SK-N-SH treated with all-trans-retinoic acid at 6 μM for 48 hours (cell line): ENCODE measurements around the gene THOC1.

Experiments
- ARNTL ChIP-seq: fragments of 450-650 bp; formaldehyde crosslinking; IDR thresholded peaks from 2 replicates; pipeline ENCODE4 v1.5.0; 2020; ENCODE audit warnings: low read depth, mild to moderate bottlenecking, moderate library complexity, borderline replicate concordance
- BACH2 ChIP-seq: fragments of 250-450 bp; sonication (Bioruptor Pico); IDR thresholded peaks from 2 replicates; pipeline ENCODE4 v1.9.0; 2021; ENCODE audit warnings: mild to moderate bottlenecking, borderline replicate concordance
- CREB5 ChIP-seq: fragments of 250-450 bp; sonication (Bioruptor Pico); IDR thresholded peaks from 2 replicates; pipeline ENCODE4 v1.5.1; 2020; ENCODE audit warnings: low read depth, mild to moderate bottlenecking, moderate library complexity
- ESRRG ChIP-seq: fragments of 250-450 bp; sonication (Bioruptor Pico); IDR thresholded peaks from 2 replicates; pipeline ENCODE4 v1.6.1; 2021; ENCODE audit warnings: mild to moderate bottlenecking
- PATZ1 ChIP-seq: fragments of 250-450 bp; sonication (Bioruptor Pico); IDR thresholded peaks from 2 replicates; pipeline ENCODE4 v1.8.0; 2020; ENCODE audit warnings: mild to moderate bottlenecking, moderate library complexity, borderline replicate concordance
- RARB ChIP-seq: fragments of 250-450 bp; sonication (Bioruptor Pico); IDR thresholded peaks from 2 replicates; pipeline ENCODE4 v1.8.0; 2021; ENCODE audit warnings: mild to moderate bottlenecking, moderate library complexity
- SNAI2 ChIP-seq: fragments of 250-450 bp; sonication (Bioruptor Pico); IDR thresholded peaks from 2 replicates; pipeline ENCODE4 v1.5.0; 2020; ENCODE audit warnings: mild to moderate bottlenecking, moderate library complexity
- TCF4 ChIP-seq: fragments of 250-450 bp; sonication (Bioruptor Pico); IDR thresholded peaks from 2 replicates; pipeline ENCODE4 v1.8.0; 2021; ENCODE audit warnings: mild to moderate bottlenecking, moderate library complexity, borderline replicate concordance
- TOX ChIP-seq: fragments of 250-450 bp; sonication (Bioruptor Pico); IDR thresholded peaks from 2 replicates; pipeline ENCODE4 v1.8.0; 2021; ENCODE audit warnings: mild to moderate bottlenecking, moderate library complexity, borderline replicate concordance
- TSHZ2 ChIP-seq: fragments of 250-450 bp; sonication (Bioruptor Pico); IDR thresholded peaks from 2 replicates; pipeline ENCODE4 v1.5.0; 2020; ENCODE audit warnings: mild to moderate bottlenecking, moderate library complexity
- ZFP3 ChIP-seq: fragments of 250-450 bp; sonication (Bioruptor Pico); IDR thresholded peaks from 2 replicates; pipeline ENCODE4 v1.5.0; 2020; ENCODE audit warnings: mild to moderate bottlenecking, moderate library complexity
- ZFP30 ChIP-seq: fragments of 450-650 bp; formaldehyde crosslinking; IDR thresholded peaks from 2 replicates; pipeline ENCODE4 v1.5.0; 2022; ENCODE audit warnings: mild to moderate bottlenecking, moderate library complexity
- ZNF565 ChIP-seq: fragments of 450-650 bp; formaldehyde crosslinking; conservative IDR thresholded peaks from 2 replicates; pipeline ENCODE4 v1.5.0; 2020; ENCODE audit warnings: low read depth, mild to moderate bottlenecking, moderate library complexity
- ZNF70 ChIP-seq: fragments of 450-650 bp; formaldehyde crosslinking; IDR thresholded peaks from 2 replicates; pipeline ENCODE4 v1.5.0; 2020; ENCODE audit warnings: mild to moderate bottlenecking, moderate library complexity

GRCh38 chr18:272650-273049, 4.8 kb upstream of the THOC1 start:
- no peak for TF ChIP-seq PATZ1 (CRISPR knock-in tag)
- TF ChIP-seq SNAI2 (CRISPR knock-in tag): no peak
- no peak for TF ChIP-seq TCF4 (CRISPR knock-in tag)
- TF ChIP-seq RARB (CRISPR knock-in tag): no peak
- TF ChIP-seq CREB5 (CRISPR knock-in tag): no peak
- TF ChIP-seq BACH2 (CRISPR knock-in tag): no peak
- TF ChIP-seq ZNF70: no peak
- no peak for TF ChIP-seq ARNTL (CRISPR knock-in tag)
- TF ChIP-seq TSHZ2 (CRISPR knock-in tag): no peak
- TF ChIP-seq ZNF565 (CRISPR knock-in tag): no peak
- no peak for TF ChIP-seq ZFP30
- TF ChIP-seq TOX (CRISPR knock-in tag): no peak
- no peak for TF ChIP-seq ESRRG
- TF ChIP-seq ZFP3: no peak
